K562 treated with DMSO at 1 percent for 4 hours (cell line): ENCODE measurements around the gene OPN1SW. TPM values are rescaled to one million over a fixed set of nuclear protein-coding genes. Genes with fewer than 3 reads are reported as not detected.

Source experiments
- total RNA-seq: library from RNA; unstranded; fragments of 300-600 nt; gene quantifications from 2 replicates; pipeline ENCODE4 v1.2.3, GENCODE V29; 2022; ENCODE audit not compliant: insufficient read depth

Gene OPN1SW
- total RNA-seq: not detected in 2 replicates

GRCh38 chr7:128775744-128776474 is at the start of gene OPN1SW:
OPN1SW (minus strand) TSS chr7:128775794; CDS start chr7:128775781, 13 bp downstream.

GRCh38 chr7:128791121-128791971 is 15.8 kb upstream of the OPN1SW start, which contains the start of gene CCDC136:
CCDC136 (plus strand) TSS chr7:128791968; CDS start chr7:128792412, 444 bp downstream.

GRCh38 chr7:128739048-128739962 is 36.3 kb downstream of the OPN1SW start, which contains the start of gene CALU:
CALU (plus strand) TSS chr7:128739359; CDS start chr7:128748584, 9,225 bp downstream.

Other genes starting within 250 kb of the OPN1SW start
- gene GARIN1A, start 103.5 kb downstream of the OPN1SW start, total RNA-seq: 0.26 and 0.65 TPM in 2 replicates
- 178 and 192 TPM in 2 replicates for gene CALU, start 36.4 kb downstream of the OPN1SW start, total RNA-seq
- gene CCDC136, start 16.2 kb upstream of the OPN1SW start, total RNA-seq: 16.1 and 38.4 TPM in 2 replicates
- 91.3 and 106 TPM in 2 replicates for gene FLNC, start 54.6 kb upstream of the OPN1SW start, total RNA-seq
- 640 and 645 TPM in 2 replicates for gene ATP6V1F, start 87.1 kb upstream of the OPN1SW start, total RNA-seq
- 0.27 TPM in 1 of 2 replicates, not detected in the other for gene KCP, start 134.9 kb upstream of the OPN1SW start, total RNA-seq
- gene IRF5, start 162.1 kb upstream of the OPN1SW start, total RNA-seq: not detected in 2 replicates